Vagina (tissue), 2 donors: Measurements from ENCODE around the gene ZNF132.

Source experiments
- CTCF ChIP-seq, 3 experiments: fragments of 450-650 bp in 2 of 3; fragments of 200-600 bp in 1 of 3; sonication (generic) in 1 of 3; IDR thresholded peaks; one replicate each; pipeline ENCODE4 v1.5.1; 2017 to 2019; ENCODE audit warnings: antibody characterized with exemption in 3 of 3, mild to moderate bottlenecking in 2 of 3, moderate library complexity in 2 of 3
- POLR2A ChIP-seq, 2 donors: fragments of 450-650 bp; IDR thresholded peaks; one replicate each; pipeline ENCODE4 v1.6.1; 2017; ENCODE audit warnings: antibody characterized with exemption in 2 of 2, mild to moderate bottlenecking in 2 of 2, moderate library complexity in 2 of 2

- no peak for TF ChIP-seq POLR2A (IDR thresholded peaks at IDR 0.05)
- no peak for TF ChIP-seq CTCF (IDR thresholded peaks at IDR 0.05)
Observed at GRCh38 chr19:58434217-58434616, 5.7 kb downstream of the ZNF132 start.
